HAP-1 (cell line): ENCODE results near the gene C11orf98.
"Not testable (repeated sequence)": the region's sequence is repeated elsewhere in the genome, so short reads cannot be mapped to it uniquely, and the experiment has no call there.

Experiments
- DNase-seq, 2 experiments: peaks; one replicate each; pipeline ENCODE4 v3.0.0-alpha.2; 2016 to 2020; ENCODE audit warnings: low spot score in 2 of 2
- H3K27me3 ChIP-seq: fragments of 250-450 bp; sonication (Bioruptor Pico); 2 replicates; pipeline ENCODE4 v1.5.1; 2020; ENCODE audit warnings: low read depth, mild to moderate bottlenecking, moderate library complexity
- H3K36me3 ChIP-seq: fragments of 250-450 bp; sonication (Bioruptor Pico); replicated peaks from 2 replicates; pipeline ENCODE4 v1.5.1; 2020; ENCODE audit warnings: mild to moderate bottlenecking
- H3K4me1 ChIP-seq: fragments of 250-450 bp; sonication (Bioruptor Pico); 2 replicates; pipeline ENCODE4 v1.5.1; 2020; ENCODE audit warnings: mild to moderate bottlenecking
- H3K4me3 ChIP-seq: fragments of 250-450 bp; sonication (Bioruptor Pico); 2 replicates; pipeline ENCODE4 v1.5.1; 2020; ENCODE audit warnings: mild to moderate bottlenecking, moderate library complexity
- H3K9me3 ChIP-seq: fragments of 250-450 bp; sonication (Bioruptor Pico); 2 replicates; pipeline ENCODE4 v1.5.1; 2020; ENCODE audit warnings: mild to moderate bottlenecking, moderate library complexity
- in situ Hi-C: fragments of 300-500 bp; cut with MboI; formaldehyde crosslinking; loops from 3 replicates; pipeline ENCODE4 v1.14.3; 2020; ENCODE audit warnings: low sequenced_read_pairs, inconsistent platforms, mixed read lengths

C11orf98 gene

GRCh38 chr11:62652161-62653006, 12.6 kb downstream of the C11orf98 start:
- no peaks in the 10 kb centered on the region for H3K9me3 ChIP-seq
- H3K4me1 ChIP-seq, result peaks cover 8% of the 10 kb centered on the region
- H3K36me3 ChIP-seq, result peaks cover 24% of the 10 kb centered on the region
- H3K4me3 ChIP-seq, result peak overlapping the region; percentile 83
- H3K27me3 ChIP-seq, result no peaks in the 10 kb centered on the region
- DNase-seq, result no peak
- in situ Hi-C loops, result no loop called here

- H3K9me3 ChIP-seq, H3K27me3 ChIP-seq, DNase-seq, in situ Hi-C loops, H3K4me3 ChIP-seq: not testable (repeated sequence)
- H3K4me1 ChIP-seq, result peaks cover 15% of the 10 kb centered on the region
- H3K36me3 ChIP-seq, result peaks cover 34% of the 10 kb centered on the region
These were observed 14.7 kb downstream of the C11orf98 start for GRCh38 chr11:62650283-62650682.

- peaks cover 41% of the 10 kb centered on the region for H3K36me3 ChIP-seq
- no peak overlapping the region for H3K4me3 ChIP-seq
- in situ Hi-C loops, result no loop called here
- DNase-seq, result no peak
- H3K4me1 ChIP-seq, result peaks cover 20% of the 10 kb centered on the region
- H3K27me3 ChIP-seq, result no peaks in the 10 kb centered on the region
- H3K9me3 ChIP-seq, result no peaks in the 10 kb centered on the region
These were observed 15.5 kb downstream of the C11orf98 start for GRCh38 chr11:62649486-62649885.

- H3K4me1 ChIP-seq, result peaks cover 20% of the 10 kb centered on the region
These were observed 16.0 kb downstream of the C11orf98 start for GRCh38 chr11:62648967-62649364.

GRCh38 chr11:62648185-62648966, 16.6 kb downstream of the C11orf98 start:
- no peak for DNase-seq
- no peak overlapping the region for H3K4me3 ChIP-seq
- H3K4me1 ChIP-seq, result peaks cover 17% of the 10 kb centered on the region
- H3K36me3 ChIP-seq, result peaks cover 51% of the 10 kb centered on the region
- in situ Hi-C loops, result no loop called here
- H3K9me3 ChIP-seq, result no peaks in the 10 kb centered on the region
- no peaks in the 10 kb centered on the region for H3K27me3 ChIP-seq

More at GRCh38 chr11:62648967-62649364, 16.0 kb downstream of the C11orf98 start:
- in situ Hi-C loops, result no loop called here
- Histone ChIP-seq H3K27me3 (no peaks in the 10 kb centered on the region), H3K4me3 (no peak overlapping the region), H3K36me3 (peaks cover 46% of the 10 kb centered on the region), H3K9me3 (no peaks in the 10 kb centered on the region)
- no peak for DNase-seq

GRCh38 chr11:62647609-62648005, 17.4 kb downstream of the C11orf98 start:
- in situ Hi-C loops, result no loop called here
- H3K36me3 ChIP-seq, result peaks cover 58% of the 10 kb centered on the region
- peaks cover 17% of the 10 kb centered on the region for H3K4me1 ChIP-seq
- H3K27me3 ChIP-seq, result no peaks in the 10 kb centered on the region
- no peaks in the 10 kb centered on the region for H3K9me3 ChIP-seq
- no peak for DNase-seq
- no peak overlapping the region for H3K4me3 ChIP-seq

GRCh38 chr11:62646825-62647608, 18.0 kb downstream of the C11orf98 start:
- in situ Hi-C loops, result no loop called here
- DNase-seq, result no peak
- Histone ChIP-seq H3K36me3 (peaks cover 59% of the 10 kb centered on the region), H3K4me3 (no peak overlapping the region), H3K9me3 (no peaks in the 10 kb centered on the region), H3K4me1 (peaks cover 17% of the 10 kb centered on the region), H3K27me3 (no peaks in the 10 kb centered on the region)

- peak within 1 kb of the TSS; percentile 94 for H3K4me3 ChIP-seq
- H3K4me1 ChIP-seq, result peaks cover 12% of the 10 kb centered on the region
- H3K27me3 ChIP-seq, result no peaks in the 10 kb centered on the region
- no peaks in the 10 kb centered on the region for H3K9me3 ChIP-seq
- in situ Hi-C loops, result no loop called here
- peaks cover 63% of the 10 kb centered on the region for H3K36me3 ChIP-seq
- peak; percentile 97 to 100 for DNase-seq
These were observed 18.8 kb downstream of the C11orf98 start, which contains the start of gene GANAB for GRCh38 chr11:62645946-62646824. TSS of gene GANAB (minus strand) at chr11:62646613. CDS start at chr11:62646599, 14 bp downstream.

- Histone ChIP-seq H3K4me1 (peaks cover 12% of the 10 kb centered on the region), H3K4me3 (peak overlapping the region; percentile 94), H3K27me3 (no peaks in the 10 kb centered on the region), H3K36me3 (peaks cover 67% of the 10 kb centered on the region), H3K9me3 (no peaks in the 10 kb centered on the region)
- in situ Hi-C loops, result no loop called here
- DNase-seq, result no peak
These were observed 19.4 kb downstream of the C11orf98 start for GRCh38 chr11:62645671-62645945.

GRCh38 chr11:62644220-62644619, 20.8 kb downstream of the C11orf98 start:
- no peak for DNase-seq
- in situ Hi-C loops, result no loop called here
- H3K9me3 ChIP-seq, result no peaks in the 10 kb centered on the region
- H3K36me3 ChIP-seq, result peaks cover 64% of the 10 kb centered on the region
- no peaks in the 10 kb centered on the region for H3K27me3 ChIP-seq
- H3K4me3 ChIP-seq, result no peak overlapping the region
- H3K4me1 ChIP-seq, result peaks cover 12% of the 10 kb centered on the region

GRCh38 chr11:62632492-62632891, 32.5 kb downstream of the C11orf98 start:
- DNase-seq, result no peak
- in situ Hi-C loops, result no loop called here
- no peaks in the 10 kb centered on the region for H3K4me1 ChIP-seq
- H3K4me3 ChIP-seq, result no peak overlapping the region
- H3K9me3 ChIP-seq, result no peaks in the 10 kb centered on the region
- peaks cover 98% of the 10 kb centered on the region for H3K36me3 ChIP-seq
- no peaks in the 10 kb centered on the region for H3K27me3 ChIP-seq

GRCh38 chr11:62627713-62628112, 37.3 kb downstream of the C11orf98 start:
- Histone ChIP-seq H3K4me1 (no peaks in the 10 kb centered on the region), H3K9me3 (no peaks in the 10 kb centered on the region), H3K36me3 (peaks cover 80% of the 10 kb centered on the region), H3K27me3 (no peaks in the 10 kb centered on the region), H3K4me3 (no peak overlapping the region)
- in situ Hi-C loops, result no loop called here
- no peak for DNase-seq
